ENCODE measurements around the gene PCDH7.
A peak's percentile ranks its signal among the peaks of the same experiment; 100 is the strongest.

Gene PCDH7, protein sequence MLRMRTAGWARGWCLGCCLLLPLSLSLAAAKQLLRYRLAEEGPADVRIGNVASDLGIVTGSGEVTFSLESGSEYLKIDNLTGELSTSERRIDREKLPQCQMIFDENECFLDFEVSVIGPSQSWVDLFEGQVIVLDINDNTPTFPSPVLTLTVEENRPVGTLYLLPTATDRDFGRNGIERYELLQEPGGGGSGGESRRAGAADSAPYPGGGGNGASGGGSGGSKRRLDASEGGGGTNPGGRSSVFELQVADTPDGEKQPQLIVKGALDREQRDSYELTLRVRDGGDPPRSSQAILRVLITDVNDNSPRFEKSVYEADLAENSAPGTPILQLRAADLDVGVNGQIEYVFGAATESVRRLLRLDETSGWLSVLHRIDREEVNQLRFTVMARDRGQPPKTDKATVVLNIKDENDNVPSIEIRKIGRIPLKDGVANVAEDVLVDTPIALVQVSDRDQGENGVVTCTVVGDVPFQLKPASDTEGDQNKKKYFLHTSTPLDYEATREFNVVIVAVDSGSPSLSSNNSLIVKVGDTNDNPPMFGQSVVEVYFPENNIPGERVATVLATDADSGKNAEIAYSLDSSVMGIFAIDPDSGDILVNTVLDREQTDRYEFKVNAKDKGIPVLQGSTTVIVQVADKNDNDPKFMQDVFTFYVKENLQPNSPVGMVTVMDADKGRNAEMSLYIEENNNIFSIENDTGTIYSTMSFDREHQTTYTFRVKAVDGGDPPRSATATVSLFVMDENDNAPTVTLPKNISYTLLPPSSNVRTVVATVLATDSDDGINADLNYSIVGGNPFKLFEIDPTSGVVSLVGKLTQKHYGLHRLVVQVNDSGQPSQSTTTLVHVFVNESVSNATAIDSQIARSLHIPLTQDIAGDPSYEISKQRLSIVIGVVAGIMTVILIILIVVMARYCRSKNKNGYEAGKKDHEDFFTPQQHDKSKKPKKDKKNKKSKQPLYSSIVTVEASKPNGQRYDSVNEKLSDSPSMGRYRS (N-terminal part only)

GRCh38 chr4:30720021-30720660 is at the start of gene PCDH7:
TSS of gene PCDH7 (plus strand) at chr4:30720369. CDS start at chr4:30721423, 1,054 bp downstream.
- no peak for TF ChIP-seq GATA1 (IDR thresholded peaks at IDR 0.05; ENCODE audit: low read depth, low read length)
- no peak for TF ChIP-seq POLR2A (IDR thresholded peaks at IDR 0.05; ENCODE audit: low read length)
- no peak for DNase-seq

- DNase-seq = no peak
- TF ChIP-seq GATA1 (IDR thresholded peaks at IDR 0.05; ENCODE audit: low read depth, low read length) (no peak), POLR2A (IDR thresholded peaks at IDR 0.05; ENCODE audit: low read length) (no peak)
Measured at GRCh38 chr4:30671926-30672448, 48.2 kb upstream of the PCDH7 start.

GRCh38 chr4:30696191-30696590 is 24.0 kb upstream of the PCDH7 start:
- no peak for DNase-seq

GRCh38 chr4:30714408-30715031 is 5.6 kb upstream of the PCDH7 start:
- DNase-seq = peak; percentile 6 to 31
- TF ChIP-seq GATA1 (IDR thresholded peaks at IDR 0.05; ENCODE audit: low read depth, low read length) (no peak), POLR2A (IDR thresholded peaks at IDR 0.05; ENCODE audit: low read length) (no peak)

More at GRCh38 chr4:30696191-30696590, 24.0 kb upstream of the PCDH7 start:
- no peak for TF ChIP-seq POLR2A (IDR thresholded peaks at IDR 0.05; ENCODE audit: low read length)
- TF ChIP-seq GATA1 (IDR thresholded peaks at IDR 0.05; ENCODE audit: low read depth, low read length) = no peak

DNA sequence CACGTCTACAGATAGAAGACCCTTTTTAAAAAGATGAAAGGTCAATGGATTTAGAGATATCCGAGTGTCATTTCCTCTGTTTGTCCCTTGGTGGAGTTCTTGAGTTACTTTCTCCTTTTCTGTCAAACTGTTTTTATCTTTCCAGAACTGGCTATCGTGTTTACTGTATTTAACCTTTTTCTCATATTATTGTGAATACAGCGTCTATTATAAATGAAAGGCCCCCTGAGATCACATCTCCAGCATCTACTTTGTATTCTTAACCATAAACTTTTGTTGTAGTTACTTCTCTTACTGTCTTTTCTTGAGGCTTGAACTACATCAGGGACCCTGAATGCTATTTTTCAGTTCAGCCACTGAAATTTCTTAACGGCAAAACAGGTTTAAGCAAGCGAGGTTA is 4.0 kb upstream of the PCDH7 start:
- DNase-seq = no peak
- TF ChIP-seq GATA1 (IDR thresholded peaks at IDR 0.05; ENCODE audit: low read depth, low read length) (no peak), POLR2A (IDR thresholded peaks at IDR 0.05; ENCODE audit: low read length) (no peak)

GRCh38 chr4:30716681-30717207 is 3.4 kb upstream of the PCDH7 start:
- DNase-seq = no peak
- TF ChIP-seq POLR2A (IDR thresholded peaks at IDR 0.05; ENCODE audit: low read length) (no peak), GATA1 (IDR thresholded peaks at IDR 0.05; ENCODE audit: low read depth, low read length) (no peak)

- no peak for DNase-seq
- TF ChIP-seq GATA1 (IDR thresholded peaks at IDR 0.05; ENCODE audit: low read depth, low read length) (no peak), POLR2A (IDR thresholded peaks at IDR 0.05; ENCODE audit: low read length) (no peak)
Measured at GRCh38 chr4:30717208-30718020, 2.8 kb upstream of the PCDH7 start.

GRCh38 chr4:30718021-30718542 is 2.1 kb upstream of the PCDH7 start:
- DNase-seq = no peak

DNA sequence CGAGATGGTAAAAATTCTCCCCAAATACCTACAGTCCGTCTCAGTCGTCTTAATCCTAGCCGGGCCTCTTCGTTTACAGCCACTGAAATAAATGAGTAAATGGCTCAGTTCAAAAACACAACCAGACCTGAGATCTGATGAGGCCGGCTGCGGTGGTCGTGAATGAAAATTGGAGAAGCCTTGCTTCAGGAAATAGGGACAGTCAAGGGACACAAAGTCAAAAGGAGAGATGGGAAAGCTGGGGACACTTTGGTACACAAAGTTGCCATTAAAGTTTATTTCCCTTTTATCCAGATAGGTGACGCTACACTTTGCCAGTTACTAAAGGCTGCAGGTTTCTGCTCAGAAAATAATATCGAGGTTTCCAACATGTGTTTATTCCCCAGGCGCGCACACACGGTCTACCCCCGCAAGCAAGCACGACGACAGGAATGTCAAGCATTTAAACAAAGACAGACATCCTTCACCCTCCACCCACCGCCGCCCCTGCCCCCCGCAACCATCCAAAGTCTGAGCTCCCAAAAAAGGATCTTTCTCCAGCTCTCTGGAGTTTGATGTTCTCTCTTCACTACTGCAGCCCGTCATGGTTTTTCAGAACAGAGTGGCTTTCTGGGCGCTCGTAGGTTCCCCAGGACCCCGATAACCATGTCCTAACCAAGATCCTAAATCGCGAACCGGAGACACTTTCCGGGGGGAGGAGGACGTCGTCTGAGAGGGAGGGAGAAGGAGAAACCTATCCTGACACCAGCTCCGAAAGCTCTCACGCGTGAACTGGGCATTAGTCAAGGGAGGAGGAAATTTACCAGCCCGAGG is 1.3 kb upstream of the PCDH7 start:
- no peak for DNase-seq
- no peak for TF ChIP-seq GATA1 (IDR thresholded peaks at IDR 0.05; ENCODE audit: low read depth, low read length)
- no peak for TF ChIP-seq POLR2A (IDR thresholded peaks at IDR 0.05; ENCODE audit: low read length)

More at GRCh38 chr4:30718021-30718542, 2.1 kb upstream of the PCDH7 start:
- TF ChIP-seq GATA1 (IDR thresholded peaks at IDR 0.05; ENCODE audit: low read depth, low read length) = no peak
- TF ChIP-seq POLR2A (IDR thresholded peaks at IDR 0.05; ENCODE audit: low read length) = no peak

GRCh38 chr4:30719454-30720020 is 632 bp upstream of the PCDH7 start:
- no peak for DNase-seq
- no peak for TF ChIP-seq POLR2A (IDR thresholded peaks at IDR 0.05; ENCODE audit: low read length)
- no peak for TF ChIP-seq GATA1 (IDR thresholded peaks at IDR 0.05; ENCODE audit: low read depth, low read length)

Measured in erythroblast (primary cell).